Endothelial cell of umbilical vein (primary cell): ENCODE measurements around the gene PSME3.

Experiments used
- EZH2 ChIP-seq: IDR thresholded peaks from 2 replicates; pipeline ENCODE4 v1.6.1; 2012; ENCODE audit warnings: borderline replicate concordance, low read depth, mild to moderate bottlenecking, moderate library complexity, low read length, inconsistent platforms; ENCODE audit not compliant: severe bottlenecking
- POLR2A ChIP-seq: IDR thresholded peaks from 2 replicates; pipeline ENCODE4 v1.6.1; 2012; ENCODE audit warnings: low read depth, mild to moderate bottlenecking, control low read depth, low read length
- POLR2AphosphoS5 ChIP-seq: IDR thresholded peaks from 2 replicates; pipeline ENCODE4 v1.6.1; 2012; ENCODE audit warnings: low read depth, mild to moderate bottlenecking, control low read depth, low read length, moderate library complexity; ENCODE audit not compliant: insufficient read depth
- TF ChIP-seq, protein P1 (sequence below), 2 donors: IDR thresholded peaks; 1 replicate in 1 of 2; 2 replicates in 1 of 2; pipeline ENCODE4 v1.5.1; 2011; ENCODE audit warnings: low read length in 2 of 2, mild to moderate bottlenecking in 2 of 2, moderate library complexity in 2 of 2, control low read depth in 1 of 2, inconsistent platforms in 1 of 2, low read depth in 1 of 2; ENCODE audit not compliant: insufficient read depth in 1 of 2; ENCODE audit errors: extremely low read depth in 1 of 2

DNA sequence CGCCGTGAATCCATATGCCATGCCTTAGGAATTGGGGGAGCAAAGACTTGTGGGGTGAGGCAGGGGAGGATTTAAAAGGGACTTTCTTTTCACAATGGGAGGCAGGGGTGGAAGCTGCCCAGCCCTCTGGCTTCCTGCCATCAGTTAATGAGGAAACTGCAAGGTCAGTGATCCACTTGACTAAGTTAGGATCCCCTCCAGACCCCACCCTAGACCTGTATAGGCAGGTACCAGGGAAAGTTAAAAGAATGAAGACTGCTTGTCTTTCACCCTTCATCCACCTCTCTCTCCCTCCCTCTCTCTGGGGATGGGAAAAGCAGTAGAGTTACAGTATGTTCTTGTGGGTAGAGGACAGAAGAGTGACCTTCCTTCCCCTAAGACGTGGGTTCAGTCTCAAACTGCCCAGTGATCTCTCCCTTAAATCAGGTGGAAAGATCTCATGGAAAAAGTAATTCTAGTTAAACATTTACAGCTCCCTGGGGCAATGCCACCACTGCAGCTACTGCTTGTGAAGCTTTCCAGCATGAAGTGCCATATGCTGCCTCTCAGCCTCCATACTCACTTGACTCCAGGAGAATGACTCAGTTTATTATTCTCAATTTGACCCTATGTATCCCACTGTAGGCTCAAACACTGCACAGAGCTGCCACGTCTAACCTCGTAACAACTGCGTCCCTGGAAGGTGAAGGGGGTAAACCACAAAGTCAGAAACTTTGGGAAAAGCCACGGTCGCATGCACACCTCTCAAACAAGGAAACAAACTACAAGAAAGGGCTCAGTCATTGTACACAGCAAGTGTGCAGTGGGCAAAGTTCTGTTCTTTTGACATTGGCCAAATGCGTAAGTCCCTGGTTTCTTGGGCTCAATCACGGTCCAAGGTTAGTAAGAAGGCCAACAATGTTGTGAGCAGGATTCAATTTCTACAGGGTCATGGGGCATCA lies 35.9 kb upstream of the PSME3 start:
- TF ChIP-seq, protein P1, sequence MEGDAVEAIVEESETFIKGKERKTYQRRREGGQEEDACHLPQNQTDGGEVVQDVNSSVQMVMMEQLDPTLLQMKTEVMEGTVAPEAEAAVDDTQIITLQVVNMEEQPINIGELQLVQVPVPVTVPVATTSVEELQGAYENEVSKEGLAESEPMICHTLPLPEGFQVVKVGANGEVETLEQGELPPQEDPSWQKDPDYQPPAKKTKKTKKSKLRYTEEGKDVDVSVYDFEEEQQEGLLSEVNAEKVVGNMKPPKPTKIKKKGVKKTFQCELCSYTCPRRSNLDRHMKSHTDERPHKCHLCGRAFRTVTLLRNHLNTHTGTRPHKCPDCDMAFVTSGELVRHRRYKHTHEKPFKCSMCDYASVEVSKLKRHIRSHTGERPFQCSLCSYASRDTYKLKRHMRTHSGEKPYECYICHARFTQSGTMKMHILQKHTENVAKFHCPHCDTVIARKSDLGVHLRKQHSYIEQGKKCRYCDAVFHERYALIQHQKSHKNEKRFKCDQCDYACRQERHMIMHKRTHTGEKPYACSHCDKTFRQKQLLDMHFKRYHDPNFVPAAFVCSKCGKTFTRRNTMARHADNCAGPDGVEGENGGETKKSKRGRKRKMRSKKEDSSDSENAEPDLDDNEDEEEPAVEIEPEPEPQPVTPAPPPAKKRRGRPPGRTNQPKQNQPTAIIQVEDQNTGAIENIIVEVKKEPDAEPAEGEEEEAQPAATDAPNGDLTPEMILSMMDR (IDR thresholded peaks at IDR 0.05; ENCODE audit: extremely low read depth in 1 of 2, insufficient read depth in 1 of 2, low read depth in 1 of 2, low read length in 2 of 2): no peak
- no peak for TF ChIP-seq POLR2A
- TF ChIP-seq EZH2: no peak
- no peak for TF ChIP-seq POLR2AphosphoS5
